GM12878 (cell line): ENCODE measurements around the gene ZMIZ1. TPM values are rescaled to one million over a fixed set of nuclear protein-coding genes. Genes with fewer than 3 reads are reported as not detected.

Experiments used
- ATF2 ChIP-seq: IDR thresholded peaks from 2 replicates; pipeline ENCODE4 v1.6.1; 2012; ENCODE audit warnings: low read length, inconsistent platforms
- BCL11A ChIP-seq: IDR thresholded peaks from 2 replicates; pipeline ENCODE4 v1.6.1; 2011; ENCODE audit warnings: low read depth, low read length
- BHLHE40 ChIP-seq, 2 experiments: fragments of 450-650 bp in 1 of 2; IDR thresholded peaks; 2 replicates each; pipeline ENCODE4 v1.6.1; 2011 to 2017; ENCODE audit warnings: low read depth in 2 of 2, borderline replicate concordance in 1 of 2, improper control_type of control experiment in 1 of 2, low read length in 1 of 2, mild to moderate bottlenecking in 1 of 2
- BRCA1 ChIP-seq: IDR thresholded peaks from 2 replicates; pipeline ENCODE4 v1.6.1; 2011; ENCODE audit warnings: low read depth, low read length, improper control_type of control experiment
- CTCF ChIP-seq, 3 experiments: IDR thresholded peaks in 2 of 3; conservative IDR thresholded peaks in 1 of 3; 2 replicates each; pipeline ENCODE4 v1.5.1; 2011; ENCODE audit warnings: low read depth in 3 of 3, low read length in 3 of 3, mild to moderate bottlenecking in 3 of 3, control low read depth in 2 of 3, moderate library complexity in 2 of 3, inconsistent platforms in 1 of 3, mixed read lengths in 1 of 3; ENCODE audit not compliant: control insufficient read depth in 2 of 3, insufficient read depth in 1 of 3; ENCODE audit errors: extremely low read depth in 1 of 3
- EGR1 ChIP-seq, 2 experiments: IDR thresholded peaks; 1 replicate in 1 of 2; 2 replicates in 1 of 2; pipeline ENCODE4 v1.6.1; 2011 to 2012; ENCODE audit warnings: low read depth in 2 of 2, low read length in 2 of 2, borderline replicate concordance in 1 of 2, mild to moderate bottlenecking in 1 of 2, moderate library complexity in 1 of 2
- GABPA ChIP-seq: IDR thresholded peaks from 2 replicates; pipeline ENCODE4 v1.6.1; 2014; ENCODE audit warnings: antibody characterized with exemption, low read depth, mild to moderate bottlenecking, inconsistent platforms
- GATAD2B ChIP-seq: fragments of 450-650 bp; conservative IDR thresholded peaks from 2 replicates; pipeline ENCODE4 v1.6.1; 2017; ENCODE audit warnings: low read depth, mild to moderate bottlenecking, moderate library complexity
- MTA2 ChIP-seq: fragments of 450-650 bp; IDR thresholded peaks from 2 replicates; pipeline ENCODE4 v1.6.1; 2016; ENCODE audit warnings: low read depth, mild to moderate bottlenecking, moderate library complexity
- RCOR1 ChIP-seq: conservative IDR thresholded peaks from 2 replicates; pipeline ENCODE4 v1.6.1; 2012; ENCODE audit warnings: low read depth, low read length, improper control_type of control experiment
- TARDBP ChIP-seq: IDR thresholded peaks from 2 replicates; pipeline ENCODE4 v1.6.1; 2016; ENCODE audit warnings: borderline replicate concordance
- TCF3 ChIP-seq: IDR thresholded peaks from 2 replicates; pipeline ENCODE4 v1.6.1; 2012; ENCODE audit warnings: low read depth, mild to moderate bottlenecking, low read length, borderline replicate concordance; ENCODE audit not compliant: insufficient read depth
- ZBTB11 ChIP-seq: fragments of 450-650 bp; formaldehyde crosslinking; IDR thresholded peaks from 2 replicates; pipeline ENCODE4 v1.5.0; 2022; ENCODE audit warnings: mild to moderate bottlenecking, missing genetic modification characterization
- ZBTB40 ChIP-seq: fragments of 450-650 bp; IDR thresholded peaks from 2 replicates; pipeline ENCODE4 v1.6.1; 2016; ENCODE audit warnings: mild to moderate bottlenecking, moderate library complexity, borderline replicate concordance
- polyA plus RNA-seq, 11 experiments: library from polyadenylated mRNA; depleted of rRNA in 4 of 11; unstranded in 6 of 11; stranded (reverse) in 5 of 11; fragments of >200 nt; fragmentation: Nextera tagmentation in 4 of 11; fragmentation: Illumina TruSeq in 1 of 11; extraction: Ambion mirVana in 4 of 11; extraction: Trizol in 1 of 11; gene quantifications; 1 replicate in 1 of 11; 2 replicates in 10 of 11; pipeline versions ENCODE4 v1.2.1 to v1.2.3, GENCODE V29; 2011 to 2016; ENCODE audit warnings: inconsistent platforms in 2 of 11, missing spikeins in 2 of 11, low read depth in 1 of 11
- total RNA-seq, 4 experiments: library from RNA; depleted of rRNA in 3 of 4; stranded (reverse); fragments of >200 nt in 3 of 4; fragmentation: Illumina TruSeq in 1 of 4; extraction: Trizol in 1 of 4; gene quantifications; 2 replicates each; pipeline versions ENCODE4 v1.2.1 to v1.2.3, GENCODE V29; 2013 to 2021
- TF ChIP-seq, protein P1 (sequence below): fragments of 450-650 bp; IDR thresholded peaks from 2 replicates; pipeline ENCODE4 v1.6.1; 2017; ENCODE audit warnings: low read depth, mild to moderate bottlenecking, moderate library complexity

Gene ZMIZ1
- total and polyA plus RNA-seq, 10 of the 15 experiments (the other 5 are each of a cell fraction or from before 2014, with no cell fraction given), result 3.1 to 82.3 (median 14.9) TPM

DNA sequence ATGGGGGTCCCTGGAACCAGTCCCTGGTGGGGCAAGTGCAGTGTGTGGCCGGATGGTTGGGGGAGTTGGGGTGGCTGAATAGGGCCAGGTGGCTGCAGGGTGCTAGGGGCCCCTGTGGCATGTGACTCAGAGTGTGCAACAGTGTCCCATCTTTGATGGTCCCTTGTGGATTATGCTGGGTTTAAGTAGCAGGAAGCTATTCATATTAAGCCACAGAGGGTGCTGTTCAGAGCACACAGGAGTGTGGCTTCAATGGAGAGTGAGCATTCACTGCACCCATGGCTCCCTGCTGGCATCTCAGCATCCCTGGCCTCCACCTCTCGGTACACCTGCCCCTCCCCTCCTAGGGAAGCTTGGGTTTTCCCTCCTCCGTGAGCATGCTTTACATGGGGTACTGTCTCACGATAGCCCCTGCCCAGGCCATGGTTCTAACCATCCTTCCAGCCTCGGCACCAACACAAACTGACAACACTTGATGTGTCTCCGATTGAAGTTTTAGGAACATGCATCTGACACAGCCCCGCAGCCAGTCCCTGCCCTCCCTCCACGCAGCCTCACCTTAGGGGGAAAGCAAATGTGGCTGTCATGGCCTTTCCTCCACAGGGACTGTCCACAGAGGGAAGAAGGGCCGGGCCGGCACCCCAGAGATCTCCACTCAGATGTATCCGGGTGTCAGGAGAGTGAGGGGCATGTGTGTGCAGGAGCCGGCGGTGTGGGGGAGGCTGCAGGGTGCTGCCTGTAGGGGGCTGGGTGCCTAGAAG, 248.1 kb downstream of the ZMIZ1 start (continued):
- TF ChIP-seq ATF2 (peak; percentile 7; the same call in 1 of the 2 replicates), TARDBP (no peak), EGR1 (IDR thresholded peaks at IDR 0.05; ENCODE audit: borderline replicate concordance in 1 of 2, low read depth in 2 of 2, low read length in 2 of 2) (no peak), TCF3 (peak; percentile 81), GABPA (no peak), BRCA1 (0 out of 2 replicates have a peak, but pooled peaks have one; percentile 20), BHLHE40 (IDR thresholded peaks at IDR 0.05; ENCODE audit: borderline replicate concordance in 1 of 2, low read depth in 2 of 2, low read length in 1 of 2) (peak; percentile 82 to 88), ZBTB11 (CRISPR knock-in tag) (no peak), ZBTB40 (no peak), CTCF (IDR thresholded peaks at IDR 0.05 in 2 of 3, conservative IDR thresholded peaks at IDR 0.05 in 1 of 3; ENCODE audit: control insufficient read depth in 2 of 3, extremely low read depth in 1 of 3, insufficient read depth in 1 of 3, low read depth in 3 of 3, low read length in 3 of 3) (peak; percentile 12 to 35 (median 28); a peak in 4 of 6 replicates), BCL11A (0 out of 2 replicates have a peak, but pooled peaks have one; percentile 39), GATAD2B (peak; percentile 52; the same call in 1 of the 2 replicates), RCOR1 (no peak), MTA2 (peak; percentile 51; the same call in 1 of the 2 replicates)
- TF ChIP-seq, protein P1, sequence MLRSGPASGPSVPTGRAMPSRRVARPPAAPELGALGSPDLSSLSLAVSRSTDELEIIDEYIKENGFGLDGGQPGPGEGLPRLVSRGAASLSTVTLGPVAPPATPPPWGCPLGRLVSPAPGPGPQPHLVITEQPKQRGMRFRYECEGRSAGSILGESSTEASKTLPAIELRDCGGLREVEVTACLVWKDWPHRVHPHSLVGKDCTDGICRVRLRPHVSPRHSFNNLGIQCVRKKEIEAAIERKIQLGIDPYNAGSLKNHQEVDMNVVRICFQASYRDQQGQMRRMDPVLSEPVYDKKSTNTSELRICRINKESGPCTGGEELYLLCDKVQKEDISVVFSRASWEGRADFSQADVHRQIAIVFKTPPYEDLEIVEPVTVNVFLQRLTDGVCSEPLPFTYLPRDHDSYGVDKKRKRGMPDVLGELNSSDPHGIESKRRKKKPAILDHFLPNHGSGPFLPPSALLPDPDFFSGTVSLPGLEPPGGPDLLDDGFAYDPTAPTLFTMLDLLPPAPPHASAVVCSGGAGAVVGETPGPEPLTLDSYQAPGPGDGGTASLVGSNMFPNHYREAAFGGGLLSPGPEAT, result no peak; the same call in 1 of the 2 replicates
